Sigmoid colon (tissue), 7 donors: Measurements from ENCODE around the gene NIN. TPM values are rescaled to one million over a fixed set of nuclear protein-coding genes. Genes with fewer than 3 reads are reported as not detected.

Experiments
- DNase-seq: peaks from one replicate; pipeline ENCODE4 v3.0.0-alpha.2; 2019
- H3K27ac ChIP-seq, 4 donors: fragments of 200-600 bp; sonication (generic); one replicate each; pipeline ENCODE4 v1.5.1; 2016 to 2019; ENCODE audit warnings: mild to moderate bottlenecking in 1 of 4
- H3K27me3 ChIP-seq, 3 donors: fragments of 200-600 bp; sonication (generic); one replicate each; pipeline ENCODE4 v1.5.1; 2019; ENCODE audit warnings: mild to moderate bottlenecking in 1 of 3
- H3K36me3 ChIP-seq, 4 donors: fragments of 200-600 bp; sonication (generic); one replicate each; pipeline ENCODE4 v1.5.1; 2016 to 2019
- H3K4me1 ChIP-seq, 4 donors: fragments of 200-600 bp; sonication (generic); one replicate each; pipeline ENCODE4 v1.5.1; 2017 to 2019
- H3K4me3 ChIP-seq, 4 donors: fragments of 200-600 bp; sonication (generic); one replicate each; pipeline ENCODE4 v1.5.1; 2017 to 2019; ENCODE audit warnings: mild to moderate bottlenecking in 2 of 4, moderate library complexity in 1 of 4
- H3K9me3 ChIP-seq, 4 donors: fragments of 200-600 bp in 3 of 4; sonication (generic) in 3 of 4; one replicate each; pipeline versions ENCODE4 v1.5.1 to v1.6.1; 2013 to 2019
- CTCF ChIP-seq, 4 experiments: fragments of 450-650 bp in 3 of 4; fragments of 200-600 bp in 1 of 4; IDR thresholded peaks; one replicate each; pipeline ENCODE4 v1.5.1; 2016 to 2019; ENCODE audit warnings: antibody characterized with exemption in 4 of 4, mild to moderate bottlenecking in 3 of 4, moderate library complexity in 2 of 4
- EP300 ChIP-seq, 4 donors: sonication (generic); formaldehyde crosslinking; IDR thresholded peaks; one replicate each; pipeline ENCODE4 v1.6.1; 2017; ENCODE audit warnings: antibody characterized with exemption in 4 of 4
- POLR2A ChIP-seq, 2 donors: fragments of 450-650 bp; IDR thresholded peaks; one replicate each; pipeline ENCODE4 v1.6.1; 2016; ENCODE audit warnings: antibody characterized with exemption in 2 of 2, mild to moderate bottlenecking in 2 of 2, moderate library complexity in 2 of 2
- POLR2AphosphoS5 ChIP-seq, 4 donors: sonication (generic); formaldehyde crosslinking; IDR thresholded peaks; one replicate each; pipeline ENCODE4 v1.6.1; 2017; ENCODE audit warnings: antibody characterized with exemption in 4 of 4
- WGBS, 2 donors: extraction: QIAGEN DNeasy Blood & Tissue Kit; methylation state at CpG; one replicate each; pipeline ENCODE4 v1.1.7; 2013; 5-methylcytosine and 5-hydroxymethylcytosine counted together
- intact Hi-C: fragments of 100-400 bp; cut with DNase I; formaldehyde crosslinking; loops from one replicate; pipeline ENCODE4 v1.15.1; 2023
- polyA plus RNA-seq, 3 donors: library from polyadenylated mRNA; stranded (reverse); fragments of 200-250 nt; gene quantifications; one replicate each; pipeline ENCODE4 v1.2.3, GENCODE V29; 2013
- total RNA-seq, 4 donors: library from RNA; depleted of rRNA; stranded (reverse); fragments of >200 nt; gene quantifications; one replicate each; pipeline ENCODE4 v1.1.0, GENCODE V29; 2016
- donor health status: healthy with polysubstance abuse.
- donor health status: Bipolar disorder and iron deficiency.
- donor health status: healthy.

Gene NIN
- total and polyA plus RNA-seq, 7 donors = 3.6 to 38.2 (median 20.7) TPM

GRCh38 chr14:50830044-50830931 lies 674 bp downstream of the NIN start:
- peak overlapping the region; percentile 80 to 96 (median 87) for H3K4me3 ChIP-seq
- peak overlapping the region; percentile 89 to 97 (median 94) for H3K27ac ChIP-seq
- no peak for TF ChIP-seq CTCF (IDR thresholded peaks at IDR 0.05)
- peak in 1 of 4 donors; percentile 13 for TF ChIP-seq POLR2AphosphoS5 (IDR thresholded peaks at IDR 0.05)
- no peak for TF ChIP-seq POLR2A (IDR thresholded peaks at IDR 0.05)
- TF ChIP-seq EP300 (IDR thresholded peaks at IDR 0.05) = no peak
- 0 to 1% methylated on average over 93 of the region's 93 CpGs for WGBS, 2 donors
- intact Hi-C loops = loop anchor here (2.0 kb wide), 1 partner anchor 31 kb away; no protein-coding TSS in a partner anchor
- H3K27me3 ChIP-seq = no peaks in the 10 kb centered on the region
- no peaks in the 10 kb centered on the region for H3K36me3 ChIP-seq
- H3K9me3 ChIP-seq = no peaks in the 10 kb centered on the region
- peaks cover 0 to 26% (median 17%) of the 10 kb centered on the region in 4 donors for H3K4me1 ChIP-seq
- DNase-seq = peak; percentile 72

- peak overlapping the region; percentile 89 to 97 (median 94) for H3K27ac ChIP-seq
- intact Hi-C loops = loop anchor here (2.0 kb wide), 1 partner anchor 31 kb away; no protein-coding TSS in a partner anchor
These were observed 1.4 kb downstream of the NIN start for GRCh38 chr14:50829489-50830043.

GRCh38 chr14:50828721-50829488 lies 2.1 kb downstream of the NIN start:
- no peak overlapping the region for H3K27ac ChIP-seq
- no peaks in the 10 kb centered on the region for H3K27me3 ChIP-seq
- H3K36me3 ChIP-seq = no peaks in the 10 kb centered on the region
- H3K9me3 ChIP-seq = no peaks in the 10 kb centered on the region
- 63 to 74% methylated on average over 10 of the region's 10 CpGs for WGBS, 2 donors
- peak overlapping the region in 1 of 4 donors; percentile 85 for H3K4me3 ChIP-seq
- H3K4me1 ChIP-seq = peaks cover 0 to 26% (median 18%) of the 10 kb centered on the region in 4 donors
- TF ChIP-seq EP300 (IDR thresholded peaks at IDR 0.05) = no peak
- no peak for TF ChIP-seq CTCF (IDR thresholded peaks at IDR 0.05)
- TF ChIP-seq POLR2AphosphoS5 (IDR thresholded peaks at IDR 0.05) = no peak
- TF ChIP-seq POLR2A (IDR thresholded peaks at IDR 0.05) = no peak
- no peak for DNase-seq
- intact Hi-C loops = no loop called here

More at GRCh38 chr14:50829489-50830043, 1.4 kb downstream of the NIN start:
- no peak for DNase-seq
- H3K27me3 ChIP-seq = no peaks in the 10 kb centered on the region
- no peaks in the 10 kb centered on the region for H3K9me3 ChIP-seq
- no peaks in the 10 kb centered on the region for H3K36me3 ChIP-seq
- H3K4me1 ChIP-seq = peaks cover 0 to 26% (median 17%) of the 10 kb centered on the region in 4 donors
- peak overlapping the region; percentile 80 to 96 (median 87) for H3K4me3 ChIP-seq
- TF ChIP-seq CTCF (IDR thresholded peaks at IDR 0.05) (no peak), EP300 (IDR thresholded peaks at IDR 0.05) (no peak), POLR2A (IDR thresholded peaks at IDR 0.05) (no peak), POLR2AphosphoS5 (IDR thresholded peaks at IDR 0.05) (no peak)
- 17 to 18% methylated on average over 14 of the region's 14 CpGs for WGBS, 2 donors

GRCh38 chr14:50826681-50827080 lies 4.3 kb downstream of the NIN start:
- Histone ChIP-seq H3K36me3 (no peaks in the 10 kb centered on the region), H3K27ac (no peak overlapping the region), H3K4me3 (no peak overlapping the region), H3K9me3 (no peaks in the 10 kb centered on the region), H3K4me1 (peaks cover 0 to 39% (median 26%) of the 10 kb centered on the region in 4 donors), H3K27me3 (no peaks in the 10 kb centered on the region)
- 95 to 97% methylated on average over 8 of the region's 8 CpGs for WGBS, 2 donors
- DNase-seq = no peak
- intact Hi-C loops = no loop called here
- TF ChIP-seq POLR2A (IDR thresholded peaks at IDR 0.05) (no peak), POLR2AphosphoS5 (IDR thresholded peaks at IDR 0.05) (no peak), EP300 (IDR thresholded peaks at IDR 0.05) (no peak), CTCF (IDR thresholded peaks at IDR 0.05) (no peak)
